SW480 (cell line): ENCODE data around the gene PTPRT.

Source experiments
- DNase-seq: peaks from one replicate; pipeline ENCODE4 v3.0.0-alpha.2; 2016; ENCODE audit warnings: low spot score

PTPRT gene

GRCh38 chr20:43189554-43190331, at the start of gene PTPRT:
Gene PTPRT (minus strand): TSS chr20:43189906. CDS start chr20:43189733, 173 bp downstream.
- DNase-seq, result no peak

- DNase-seq, result peak; percentile 31
Measured at GRCh38 chr20:43238833-43239232, 49.1 kb upstream of the PTPRT start.

- DNase-seq, result no peak
Measured at GRCh38 chr20:43238266-43238665, 48.6 kb upstream of the PTPRT start.

GRCh38 chr20:43237651-43238168, 48.0 kb upstream of the PTPRT start:
- no peak for DNase-seq

- no peak for DNase-seq
Measured at GRCh38 chr20:43235998-43236397, 46.3 kb upstream of the PTPRT start.

GRCh38 chr20:43231829-43232228, 42.1 kb upstream of the PTPRT start:
- no peak for DNase-seq

- DNase-seq, result no peak
Measured at GRCh38 chr20:43229696-43230095, 40.0 kb upstream of the PTPRT start.

- DNase-seq, result no peak
Measured at GRCh38 chr20:43220612-43221011, 30.9 kb upstream of the PTPRT start.

- no peak for DNase-seq
Measured at GRCh38 chr20:43210901-43211300, 21.2 kb upstream of the PTPRT start.

- no peak for DNase-seq
Measured at GRCh38 chr20:43209831-43210230, 20.1 kb upstream of the PTPRT start.

GRCh38 chr20:43205699-43206098, 16.0 kb upstream of the PTPRT start:
- DNase-seq, result no peak

GRCh38 chr20:43202100-43202499, 12.4 kb upstream of the PTPRT start:
- DNase-seq, result no peak

- no peak for DNase-seq
Measured at GRCh38 chr20:43198607-43199006, 8.9 kb upstream of the PTPRT start.

GRCh38 chr20:43196243-43196642, 6.5 kb upstream of the PTPRT start:
- DNase-seq, result no peak

- DNase-seq, result no peak
Measured at GRCh38 chr20:43194137-43194536, 4.4 kb upstream of the PTPRT start.

- no peak for DNase-seq
Measured at GRCh38 chr20:43193443-43193842, 3.7 kb upstream of the PTPRT start.

- DNase-seq, result peak; percentile 68
Measured at GRCh38 chr20:43191946-43192863, 2.5 kb upstream of the PTPRT start.

- DNase-seq, result no peak
Measured at GRCh38 chr20:43191143-43191542, 1.4 kb upstream of the PTPRT start.

- no peak for DNase-seq
Measured at GRCh38 chr20:43190332-43190953, 737 bp upstream of the PTPRT start.

- no peak for DNase-seq
Measured at GRCh38 chr20:43188861-43189553, 699 bp downstream of the PTPRT start.

GRCh38 chr20:43188234-43188653, 1.5 kb downstream of the PTPRT start:
- DNase-seq, result no peak
